ENCODE data around the gene NTN5. TPM values are rescaled to one million over a fixed set of nuclear protein-coding genes. Genes with fewer than 3 reads are reported as not detected.

The NTN5 gene
- total RNA-seq, 1 donor from 2014 or later: 0.11 TPM

- Histone ChIP-seq H3K9me3 (ENCODE audit: insufficient read depth, low read depth, low read length) (no peaks in the 10 kb centered on the region), H3K27me3 (ENCODE audit: insufficient read depth, low read length) (no peaks in the 10 kb centered on the region), H3K36me3 (ENCODE audit: insufficient read depth, low read length) (no peaks in the 10 kb centered on the region), H3K4me2 (ENCODE audit: low read length) (no peak overlapping the region), H3K79me2 (ENCODE audit: insufficient read depth, low read length) (no peaks in the 10 kb centered on the region), H2AFZ (ENCODE audit: low read depth, low read length) (no peak overlapping the region), H3K4me1 (ENCODE audit: insufficient read depth, low read length) (peaks cover 8% of the 10 kb centered on the region), H3K9ac (ENCODE audit: low read length) (no peak overlapping the region), H3K4me3 (ENCODE audit: insufficient read depth, low read depth, low read length) (no peak overlapping the region), H4K20me1 (ENCODE audit: insufficient read depth, low read length) (no peaks in the 10 kb centered on the region), H3K27ac (ENCODE audit: low read depth, low read length) (no peak overlapping the region)
- Mint-ChIP-seq H3K9me3 (ENCODE audit: unreplicated experiment) (no peaks in the 10 kb centered on the region), H3K36me3 (ENCODE audit: low read depth, unreplicated experiment) (peaks cover 2% of the 10 kb centered on the region), H3K4me1 (ENCODE audit: low read depth, unreplicated experiment) (peaks cover 4% of the 10 kb centered on the region), H3K27me3 (ENCODE audit: low read depth, unreplicated experiment) (peaks cover 3% of the 10 kb centered on the region), H3K27ac (ENCODE audit: unreplicated experiment) (no peak overlapping the region), H3K4me3 (ENCODE audit: unreplicated experiment) (no peak overlapping the region)
- DNase-seq (ENCODE audit: low read depth): no peak
- no peak for FAIRE-seq
- TF ChIP-seq EZH2 (IDR thresholded peaks at IDR 0.05; ENCODE audit: insufficient read depth, low read length): no peak
- no peak for TF ChIP-seq CTCF (IDR thresholded peaks at IDR 0.05; ENCODE audit: insufficient read depth, low read depth, low read length)
Measured at GRCh38 chr19:48661711-48662090, 11.1 kb downstream of the NTN5 start.

- H3K4me3 Mint-ChIP-seq (ENCODE audit: unreplicated experiment): no peak overlapping the region
- no peaks in the 10 kb centered on the region for H3K79me2 ChIP-seq (ENCODE audit: insufficient read depth, low read length)
- peak overlapping the region; percentile 36 for H2AFZ ChIP-seq (ENCODE audit: low read depth, low read length)
- peaks cover 3% of the 10 kb centered on the region for H3K27me3 Mint-ChIP-seq (ENCODE audit: low read depth, unreplicated experiment)
- no peaks in the 10 kb centered on the region for H3K27me3 ChIP-seq (ENCODE audit: insufficient read depth, low read length)
- H3K4me1 Mint-ChIP-seq (ENCODE audit: low read depth, unreplicated experiment): peaks cover 6% of the 10 kb centered on the region
- H3K4me1 ChIP-seq (ENCODE audit: insufficient read depth, low read length): peaks cover 11% of the 10 kb centered on the region
- H3K27ac ChIP-seq (ENCODE audit: low read depth, low read length): no peak overlapping the region
- no peak overlapping the region for H3K27ac Mint-ChIP-seq (ENCODE audit: unreplicated experiment)
- TF ChIP-seq EZH2 (IDR thresholded peaks at IDR 0.05; ENCODE audit: insufficient read depth, low read length): no peak
- TF ChIP-seq CTCF (IDR thresholded peaks at IDR 0.05; ENCODE audit: insufficient read depth, low read depth, low read length): no peak
- peak; percentile 70 for FAIRE-seq
- H3K9me3 Mint-ChIP-seq (ENCODE audit: unreplicated experiment): no peaks in the 10 kb centered on the region
- H3K9ac ChIP-seq (ENCODE audit: low read length): no peak overlapping the region
- no peaks in the 10 kb centered on the region for H3K9me3 ChIP-seq (ENCODE audit: insufficient read depth, low read depth, low read length)
- peaks cover 2% of the 10 kb centered on the region for H3K36me3 Mint-ChIP-seq (ENCODE audit: low read depth, unreplicated experiment)
- no peak overlapping the region for H3K4me3 ChIP-seq (ENCODE audit: insufficient read depth, low read depth, low read length)
- peak overlapping the region; percentile 39 for H3K4me2 ChIP-seq (ENCODE audit: low read length)
- H4K20me1 ChIP-seq (ENCODE audit: insufficient read depth, low read length): no peaks in the 10 kb centered on the region
- DNase-seq (ENCODE audit: low read depth): peak; percentile 81
- H3K36me3 ChIP-seq (ENCODE audit: insufficient read depth, low read length): no peaks in the 10 kb centered on the region
Measured at GRCh38 chr19:48660852-48661710, 11.7 kb downstream of the NTN5 start.

- H3K4me1 Mint-ChIP-seq (ENCODE audit: low read depth, unreplicated experiment): peaks cover 6% of the 10 kb centered on the region
- Histone ChIP-seq H3K79me2 (ENCODE audit: insufficient read depth, low read length) (no peaks in the 10 kb centered on the region), H3K4me2 (ENCODE audit: low read length) (no peak overlapping the region), H3K27ac (ENCODE audit: low read depth, low read length) (no peak overlapping the region), H2AFZ (ENCODE audit: low read depth, low read length) (no peak overlapping the region), H3K4me1 (ENCODE audit: insufficient read depth, low read length) (peaks cover 11% of the 10 kb centered on the region), H3K9ac (ENCODE audit: low read length) (no peak overlapping the region), H3K4me3 (ENCODE audit: insufficient read depth, low read depth, low read length) (no peak overlapping the region), H3K27me3 (ENCODE audit: insufficient read depth, low read length) (no peaks in the 10 kb centered on the region), H3K36me3 (ENCODE audit: insufficient read depth, low read length) (no peaks in the 10 kb centered on the region), H4K20me1 (ENCODE audit: insufficient read depth, low read length) (no peaks in the 10 kb centered on the region), H3K9me3 (ENCODE audit: insufficient read depth, low read depth, low read length) (no peaks in the 10 kb centered on the region)
- H3K4me3 Mint-ChIP-seq (ENCODE audit: unreplicated experiment): no peak overlapping the region
- DNase-seq (ENCODE audit: low read depth): no peak
- FAIRE-seq: no peak
- H3K9me3 Mint-ChIP-seq (ENCODE audit: unreplicated experiment): no peaks in the 10 kb centered on the region
- H3K27me3 Mint-ChIP-seq (ENCODE audit: low read depth, unreplicated experiment): peaks cover 3% of the 10 kb centered on the region
- peaks cover 2% of the 10 kb centered on the region for H3K36me3 Mint-ChIP-seq (ENCODE audit: low read depth, unreplicated experiment)
- no peak overlapping the region for H3K27ac Mint-ChIP-seq (ENCODE audit: unreplicated experiment)
- TF ChIP-seq EZH2 (IDR thresholded peaks at IDR 0.05; ENCODE audit: insufficient read depth, low read length): no peak
- TF ChIP-seq CTCF (IDR thresholded peaks at IDR 0.05; ENCODE audit: insufficient read depth, low read depth, low read length): no peak
Measured at GRCh38 chr19:48659768-48660167, 13.0 kb downstream of the NTN5 start.
